A549 (cell line): ENCODE results near the gene PLIN1. TPM values are rescaled to one million over a fixed set of nuclear protein-coding genes. Genes with fewer than 3 reads are reported as not detected.

Experiments
- ATAC-seq, 2 experiments: fragments of 200-7000 bp in 1 of 2; fragments of >200 bp in 1 of 2; cut with Nextera tagmentation in 1 of 2; cut with Tn5 transposase in 1 of 2; 3 replicates each; pipeline versions ENCODE4 v1.8.0 to v1.9.1; 2018 to 2020; ENCODE audit warnings: mild to moderate bottlenecking in 1 of 2, moderate library complexity in 1 of 2
- CTCF ChIA-PET: fragments of 300-600 bp; sonication (Branson Sonifier 250); formaldehyde crosslinking; extraction: SDS; loops from one replicate; lab custom pipeline; 2021; ENCODE audit warnings: antibody characterized with exemption, inconsistent platforms; lab: Yijun Ruan, JAX
- POLR2A ChIA-PET: fragments of 350-600 bp; formaldehyde crosslinking; extraction: SDS; loops from one replicate; lab custom pipeline; 2021; ENCODE audit warnings: antibody characterized with exemption, inconsistent platforms; lab: Yijun Ruan, JAX
- DNase-seq, 2 experiments: peaks; one replicate each; pipeline versions ENCODE4 v3.0.0 to v3.0.0-alpha.2; 2011 to 2016; ENCODE audit warnings: low read depth in 1 of 2, low spot score in 1 of 2
- FAIRE-seq: peaks from 2 replicates; lab custom pipeline; 2011; peaks lifted over from hg19 to GRCh38; lab: Jason Lieb, UNC
- H3K27ac ChIP-seq, 2 experiments: fragments of >200 bp; sonication (Bioruptor Twin); formaldehyde crosslinking; 3 replicates each; pipeline ENCODE4 v1.5.1; 2016 to 2017
- H3K4me1 ChIP-seq: fragments of >200 bp; sonication (Bioruptor Twin); formaldehyde crosslinking; 3 replicates; pipeline ENCODE4 v1.6.1; 2016
- H3K4me2 ChIP-seq: fragments of >200 bp; sonication (Bioruptor Twin); formaldehyde crosslinking; 3 replicates; pipeline ENCODE4 v1.6.1; 2016
- H3K4me3 ChIP-seq: fragments of >200 bp; sonication (Bioruptor Twin); formaldehyde crosslinking; 3 replicates; pipeline ENCODE4 v1.5.1; 2016
- H3K9me3 ChIP-seq: fragments of >200 bp; sonication (Bioruptor Twin); formaldehyde crosslinking; 3 replicates; pipeline ENCODE4 v1.6.1; 2016
- ATOH8 ChIP-seq: fragments of 250-450 bp; sonication (Bioruptor Pico); IDR thresholded peaks from 2 replicates; pipeline ENCODE4 v1.5.0; 2020; ENCODE audit warnings: low read depth, mild to moderate bottlenecking, moderate library complexity
- E2F6 ChIP-seq: IDR thresholded peaks from 2 replicates; pipeline ENCODE4 v1.6.1; 2012; ENCODE audit warnings: low read depth, borderline replicate concordance
- ESRRA ChIP-seq: fragments of 150-350 bp; IDR thresholded peaks from 2 replicates; pipeline ENCODE4 v1.6.1; 2014; ENCODE audit warnings: mild to moderate bottlenecking, low read length, borderline replicate concordance
- GATA3 ChIP-seq: IDR thresholded peaks from 2 replicates; pipeline ENCODE4 v1.6.1; 2012; ENCODE audit warnings: borderline replicate concordance
- HMGXB4 ChIP-seq: fragments of 250-450 bp; sonication (Bioruptor Pico); IDR thresholded peaks from 2 replicates; pipeline ENCODE4 v1.5.0; 2021; ENCODE audit warnings: mild to moderate bottlenecking, moderate library complexity, borderline replicate concordance
- HOXB13 ChIP-seq: fragments of 250-450 bp; sonication (Bioruptor Pico); IDR thresholded peaks from 2 replicates; pipeline ENCODE4 v1.5.0; 2020; ENCODE audit warnings: low read depth, mild to moderate bottlenecking, moderate library complexity
- HOXB5 ChIP-seq: fragments of 250-450 bp; sonication (Bioruptor Pico); IDR thresholded peaks from 2 replicates; pipeline ENCODE4 v1.5.0; 2020; ENCODE audit warnings: mild to moderate bottlenecking, moderate library complexity
- JUN ChIP-seq, 2 experiments: fragments of >200 bp; sonication (Bioruptor Twin); formaldehyde crosslinking; IDR thresholded peaks; 2 replicates in 1 of 2; 3 replicates in 1 of 2; pipeline ENCODE4 v1.6.1; 2016 to 2017
- KDM5A ChIP-seq: fragments of 200-600 bp; sonication (generic); IDR thresholded peaks from 2 replicates; pipeline ENCODE4 v1.6.1; 2016; ENCODE audit warnings: antibody characterized with exemption, mild to moderate bottlenecking
- MAX ChIP-seq: IDR thresholded peaks from 2 replicates; pipeline ENCODE4 v1.6.1; 2012
- NFE2L2 ChIP-seq: fragments of 150-350 bp; conservative IDR thresholded peaks from 2 replicates; pipeline ENCODE4 v1.6.1; 2014; ENCODE audit warnings: low read length
- NR3C1 ChIP-seq: fragments of >200 bp; sonication (Bioruptor Twin); formaldehyde crosslinking; IDR thresholded peaks from 3 replicates; pipeline ENCODE4 v1.6.1; 2017
- PBX3 ChIP-seq: IDR thresholded peaks from 2 replicates; pipeline ENCODE4 v1.6.1; 2012
- POLR2A ChIP-seq: IDR thresholded peaks from 2 replicates; pipeline ENCODE4 v1.6.1; 2012; ENCODE audit warnings: mild to moderate bottlenecking, low read length
- SMC3 ChIP-seq: fragments of >200 bp; sonication (Bioruptor Twin); formaldehyde crosslinking; IDR thresholded peaks from 3 replicates; pipeline ENCODE4 v1.6.1; 2018; ENCODE audit warnings: inconsistent platforms
- ZNF302 ChIP-seq: fragments of 250-450 bp; sonication (Bioruptor Pico); IDR thresholded peaks from 2 replicates; pipeline ENCODE4 v1.9.0; 2021; ENCODE audit warnings: inconsistent platforms, mild to moderate bottlenecking, moderate library complexity
- ZSCAN20 ChIP-seq: fragments of 250-450 bp; sonication (Bioruptor Pico); IDR thresholded peaks from 2 replicates; pipeline ENCODE4 v1.8.0; 2022; ENCODE audit warnings: mild to moderate bottlenecking, moderate library complexity
- WGBS: methylation state at CpG from one replicate; pipeline ENCODE4 v1.1.6; 2017; ENCODE audit errors: missing lambda C conversion rate; 5-methylcytosine and 5-hydroxymethylcytosine counted together
- polyA plus RNA-seq, 4 experiments: library from polyadenylated mRNA; depleted of rRNA in 3 of 4; stranded (reverse); fragments of >200 nt; fragmentation: RNase III in 1 of 4; extraction: RNeasy Plus Mini Kit Qiagen cat#74134 plus additional on column Dnase treatment in 1 of 4; gene quantifications; 2 replicates in 3 of 4; 3 replicates in 1 of 4; pipeline ENCODE4 v1.2.3, GENCODE V29; 2011 to 2017

PLIN1 gene
- polyA plus RNA-seq, 2 of the 4 experiments (the other 2 are of a cell fraction): 0.27 to 0.74 TPM

- Histone ChIP-seq H3K4me2 (peak within 1 kb of the TSS; percentile 94), H3K4me3 (peak within 1 kb of the TSS; percentile 71), H3K9me3 (no peaks in the 10 kb centered on the region), H3K27ac (peak within 1 kb of the TSS; percentile 73 to 87), H3K4me1 (peaks cover 4% of the 10 kb centered on the region; the same call in 1 of the 3 replicates)
- TF ChIP-seq MAX (peak; percentile 71; the same call in 1 of the 2 replicates), PBX3 (no peak), ZNF302 (CRISPR knock-in tag) (no peak), GATA3 (no peak), ATOH8 (CRISPR knock-in tag) (no peak), HOXB5 (CRISPR knock-in tag) (0 out of 2 replicates have a peak, but pooled peaks have one; percentile 51), NR3C1 (no peak), POLR2A (peak; percentile 42), NFE2L2 (no peak), JUN (IDR thresholded peaks at IDR 0.05) (peak in 1 of 2 experiments; percentile 25; a peak in 1 of 5 replicates), ESRRA (no peak), E2F6 (peak; percentile 72; the same call in 1 of the 2 replicates), HMGXB4 (no peak), KDM5A (0 out of 2 replicates have a peak, but pooled peaks have one; percentile 35), ZSCAN20 (CRISPR knock-in tag) (no peak)
- ATAC-seq (peak; percentile 69 to 88), FAIRE-seq (no peak), DNase-seq (peak; percentile 42 to 60)
- ChIA-PET CTCF (interaction anchor here (1.0 to 1.7 kb wide), 4 partner anchors 8 to 15 kb away, joined by 3 to 7 read pairs (median 4); no protein-coding TSS in a partner anchor), POLR2A (interaction anchor here (0.6 to 1.5 kb wide), 2 partner anchors 61 to 80 kb away, joined by 3 read pairs; partner anchors contain the start of gene TICRR)
- WGBS: 10% methylated on average over 45 of the region's 87 CpGs
These were observed 24.0 kb downstream of the PLIN1 start, which contains the start of gene KIF7 for GRCh38 chr15:89654847-89655805. Gene KIF7, minus strand, starts transcription at chr15:89655467. Its CDS starts 2,537 bp downstream, at chr15:89652930.

- H3K9me3 ChIP-seq: no peaks in the 10 kb centered on the region
- peaks cover 4% of the 10 kb centered on the region; the same call in 1 of the 3 replicates for H3K4me1 ChIP-seq
- H3K27ac ChIP-seq: peak overlapping the region; percentile 73 to 87
- POLR2A ChIA-PET: interaction anchor here (0.6 to 1.5 kb wide), 2 partner anchors 61 to 79 kb away, joined by 3 read pairs; partner anchors contain the start of gene TICRR
- no peak for TF ChIP-seq SMC3
- TF ChIP-seq HOXB13 (CRISPR knock-in tag): no peak
- ATAC-seq: peak in 1 of 2 experiments; percentile 11; a peak in 2 of 6 replicates
- peak overlapping the region; percentile 94 for H3K4me2 ChIP-seq
- CTCF ChIA-PET: interaction anchor here (1.0 to 1.8 kb wide), 5 partner anchors 8 to 48 kb away, joined by 3 to 7 read pairs (median 4); no protein-coding TSS in a partner anchor
- H3K4me3 ChIP-seq: peak overlapping the region; percentile 71
- WGBS: 84% methylated on average over 14 of the region's 14 CpGs
- DNase-seq: no peak
- FAIRE-seq: no peak
These were observed 24.8 kb downstream of the PLIN1 start for GRCh38 chr15:89654301-89654761.
